Fibroblast of upper back skin (primary cell): ENCODE measurements around the gene CCDC85B.
"Not testable (repeated sequence)": the region's sequence is repeated elsewhere in the genome, so short reads cannot be mapped to it uniquely, and the experiment has no call there.

Experiments
- DNase-seq: peaks from one replicate; pipeline ENCODE4 v3.0.0-alpha.2; 2013

The CCDC85B gene

GRCh38 chr11:65887723-65888162 lies 2.7 kb upstream of the CCDC85B start:
- no peak for DNase-seq

GRCh38 chr11:65888163-65888814 lies 2.2 kb upstream of the CCDC85B start, which contains the start of gene FIBP:
Gene FIBP, minus strand, starts transcription at chr11:65888471. Its CDS starts 53 bp downstream, at chr11:65888418.
- peak; percentile 97 for DNase-seq

- DNase-seq: no peak
These were observed 1.0 kb downstream of the CCDC85B start for GRCh38 chr11:65891219-65892136.

- DNase-seq: not testable (repeated sequence)
These were observed 1.7 kb downstream of the CCDC85B start for GRCh38 chr11:65892137-65892540.

GRCh38 chr11:65892661-65893317 lies 2.3 kb downstream of the CCDC85B start:
- no peak for DNase-seq

- DNase-seq: no peak
These were observed 3.6 kb downstream of the CCDC85B start for GRCh38 chr11:65894034-65894591.

GRCh38 chr11:65895482-65895981 lies 5.1 kb downstream of the CCDC85B start:
- DNase-seq: no peak

GRCh38 chr11:65896034-65896999 lies 5.8 kb downstream of the CCDC85B start:
- DNase-seq: no peak

GRCh38 chr11:65897020-65897471 lies 6.6 kb downstream of the CCDC85B start:
- DNase-seq: no peak

- no peak for DNase-seq
These were observed 8.3 kb downstream of the CCDC85B start for GRCh38 chr11:65898656-65899355.

- peak; percentile 76 for DNase-seq
These were observed 9.1 kb downstream of the CCDC85B start for GRCh38 chr11:65899356-65900124.

GRCh38 chr11:65900125-65900898 lies 9.8 kb downstream of the CCDC85B start, which contains the start of gene FOSL1:
Gene FOSL1, minus strand, starts transcription at chr11:65900388. Its CDS starts 49 bp downstream, at chr11:65900339.
- DNase-seq: peak; percentile 93

- no peak for DNase-seq
These were observed 10.4 kb downstream of the CCDC85B start for GRCh38 chr11:65900899-65901180.

- peak; percentile 89 for DNase-seq
These were observed 12.6 kb downstream of the CCDC85B start for GRCh38 chr11:65903068-65903481.

GRCh38 chr11:65903715-65904114 lies 13.2 kb downstream of the CCDC85B start:
- no peak for DNase-seq

GRCh38 chr11:65906602-65907001 lies 16.1 kb downstream of the CCDC85B start:
- no peak for DNase-seq

- no peak for DNase-seq
These were observed 17.4 kb downstream of the CCDC85B start for GRCh38 chr11:65907878-65908277.

- DNase-seq: peak; percentile 90
These were observed 21.5 kb downstream of the CCDC85B start for GRCh38 chr11:65911682-65912568.
